GM19467 (cell line): ENCODE data around the gene HYDIN.
"Not testable (repeated sequence)": the region's sequence is repeated elsewhere in the genome, so short reads cannot be mapped to it uniquely, and the experiment has no call there.

Source experiments
- ATAC-seq: cut with Tn5 transposase; IDR thresholded peaks from one replicate; pipeline ENCODE4 v1.9.1; 2021; ENCODE audit warnings: mild to moderate bottlenecking, moderate library complexity; ENCODE audit not compliant: unreplicated experiment

The HYDIN gene

GRCh38 chr16:70882311-70882710, 348.2 kb downstream of the HYDIN start:
- not testable (repeated sequence) for ATAC-seq

- not testable (repeated sequence) for ATAC-seq
Measured at GRCh38 chr16:70877895-70878294, 352.6 kb downstream of the HYDIN start.

GRCh38 chr16:70876442-70876841, 354.1 kb downstream of the HYDIN start:
- ATAC-seq: not testable (repeated sequence)

GRCh38 chr16:70864698-70865097, 365.8 kb downstream of the HYDIN start:
- ATAC-seq: not testable (repeated sequence)

- ATAC-seq: not testable (repeated sequence)
Measured at GRCh38 chr16:70861996-70862395, 368.5 kb downstream of the HYDIN start.

GRCh38 chr16:70851299-70851698, 379.2 kb downstream of the HYDIN start:
- not testable (repeated sequence) for ATAC-seq

GRCh38 chr16:70823498-70824118, 406.9 kb downstream of the HYDIN start:
- not testable (repeated sequence) for ATAC-seq

GRCh38 chr16:70822734-70823133, 407.8 kb downstream of the HYDIN start:
- ATAC-seq: not testable (repeated sequence)

GRCh38 chr16:70818088-70818487, 412.4 kb downstream of the HYDIN start:
- ATAC-seq: not testable (repeated sequence)

- no peak for ATAC-seq
Measured at GRCh38 chr16:70809392-70810060, 421.0 kb downstream of the HYDIN start.

- ATAC-seq: no peak
Measured at GRCh38 chr16:70808371-70808770, 422.2 kb downstream of the HYDIN start.

GRCh38 chr16:70805787-70806186, 424.7 kb downstream of the HYDIN start:
- no peak for ATAC-seq

GRCh38 chr16:70805380-70805779, 425.1 kb downstream of the HYDIN start:
- ATAC-seq: no peak

- no peak for ATAC-seq
Measured at GRCh38 chr16:70804734-70805169, 425.8 kb downstream of the HYDIN start.

GRCh38 chr16:70804153-70804733, 426.3 kb downstream of the HYDIN start:
- ATAC-seq: no peak

GRCh38 chr16:70803319-70803718, 427.2 kb downstream of the HYDIN start:
- ATAC-seq: no peak

GRCh38 chr16:70801611-70802010, 428.9 kb downstream of the HYDIN start:
- ATAC-seq: no peak

GRCh38 chr16:70800781-70801480, 429.6 kb downstream of the HYDIN start, which contains the start of gene VAC14:
Gene VAC14 (minus strand): TSS chr16:70801158. CDS start chr16:70800900, 258 bp downstream.
- peak; percentile 92 for ATAC-seq

- no peak for ATAC-seq
Measured at GRCh38 chr16:70800311-70800710, 430.2 kb downstream of the HYDIN start.

- no peak for ATAC-seq
Measured at GRCh38 chr16:70796301-70796700, 434.2 kb downstream of the HYDIN start.

GRCh38 chr16:70795296-70795912, 435.1 kb downstream of the HYDIN start:
- no peak for ATAC-seq
